EH (cell line): ENCODE data around the gene DUSP9.

Experiments used
- DNase-seq: peaks from one replicate; pipeline ENCODE4 v3.0.0-alpha.2; 2015; ENCODE audit warnings: low read depth

The DUSP9 gene

DNA sequence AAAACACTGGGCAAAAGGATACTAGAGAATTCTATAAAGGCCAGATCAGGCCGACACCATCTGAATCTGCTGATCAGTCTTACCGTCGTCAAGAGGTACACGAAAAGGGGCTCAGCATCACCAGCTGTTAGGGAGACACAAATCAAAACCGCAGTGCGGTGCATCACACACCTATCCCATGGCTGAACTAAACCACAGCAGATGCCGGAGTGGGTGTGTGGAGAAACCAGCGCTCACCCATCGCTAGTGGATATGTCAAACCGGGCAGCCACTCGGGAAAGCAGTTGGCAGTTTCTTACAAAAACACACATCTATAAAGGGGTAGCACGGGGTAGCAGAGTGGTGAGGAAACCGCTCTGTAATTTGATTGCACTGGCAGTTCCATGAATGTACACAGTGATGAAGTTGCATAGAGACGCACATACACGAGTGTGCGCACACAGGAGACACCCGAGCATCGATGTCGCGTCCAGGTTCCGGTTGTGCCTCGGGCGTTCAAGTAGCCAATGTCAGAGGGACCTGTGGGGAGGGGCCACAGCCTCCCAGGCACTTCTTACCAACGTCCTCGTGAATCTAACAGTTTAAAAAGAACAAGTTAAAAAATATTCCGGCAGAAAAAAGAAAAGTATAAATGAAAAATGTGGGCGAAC lies 24.9 kb upstream of the DUSP9 start:
- no peak for DNase-seq

DNA sequence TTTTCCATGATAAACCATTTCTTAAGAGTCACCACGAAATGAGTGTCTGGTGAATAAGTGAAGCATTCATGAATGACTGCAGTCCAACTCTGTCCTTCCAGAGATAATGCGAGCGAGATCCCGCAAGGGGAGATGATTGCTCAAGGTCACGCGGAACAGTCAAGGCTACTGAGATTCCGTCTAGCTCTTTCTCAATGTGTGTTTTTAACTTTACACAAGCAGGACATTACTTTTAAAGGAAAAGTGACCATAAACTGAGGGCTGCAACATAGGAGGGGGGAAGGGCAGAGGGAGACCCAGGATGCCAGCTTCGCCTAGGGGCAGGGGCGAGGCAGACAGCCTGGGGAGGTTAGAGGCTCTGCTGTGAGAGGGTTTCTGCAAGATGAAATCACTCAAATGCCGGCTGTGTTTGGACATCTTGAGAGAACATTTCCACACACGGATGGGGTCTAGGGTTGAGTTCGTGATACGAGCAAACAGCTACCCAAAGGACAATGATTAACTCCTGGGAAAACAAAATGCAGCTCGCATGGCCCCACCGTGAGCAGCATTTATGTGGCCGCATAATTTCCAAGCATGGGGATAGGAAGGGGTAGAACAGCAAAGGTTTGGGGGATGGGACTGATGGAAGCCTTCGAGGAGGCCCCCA lies 24.2 kb upstream of the DUSP9 start:
- DNase-seq, result no peak

GRCh38 chrX:153623310-153624029 lies 23.5 kb upstream of the DUSP9 start:
- no peak for DNase-seq

DNA sequence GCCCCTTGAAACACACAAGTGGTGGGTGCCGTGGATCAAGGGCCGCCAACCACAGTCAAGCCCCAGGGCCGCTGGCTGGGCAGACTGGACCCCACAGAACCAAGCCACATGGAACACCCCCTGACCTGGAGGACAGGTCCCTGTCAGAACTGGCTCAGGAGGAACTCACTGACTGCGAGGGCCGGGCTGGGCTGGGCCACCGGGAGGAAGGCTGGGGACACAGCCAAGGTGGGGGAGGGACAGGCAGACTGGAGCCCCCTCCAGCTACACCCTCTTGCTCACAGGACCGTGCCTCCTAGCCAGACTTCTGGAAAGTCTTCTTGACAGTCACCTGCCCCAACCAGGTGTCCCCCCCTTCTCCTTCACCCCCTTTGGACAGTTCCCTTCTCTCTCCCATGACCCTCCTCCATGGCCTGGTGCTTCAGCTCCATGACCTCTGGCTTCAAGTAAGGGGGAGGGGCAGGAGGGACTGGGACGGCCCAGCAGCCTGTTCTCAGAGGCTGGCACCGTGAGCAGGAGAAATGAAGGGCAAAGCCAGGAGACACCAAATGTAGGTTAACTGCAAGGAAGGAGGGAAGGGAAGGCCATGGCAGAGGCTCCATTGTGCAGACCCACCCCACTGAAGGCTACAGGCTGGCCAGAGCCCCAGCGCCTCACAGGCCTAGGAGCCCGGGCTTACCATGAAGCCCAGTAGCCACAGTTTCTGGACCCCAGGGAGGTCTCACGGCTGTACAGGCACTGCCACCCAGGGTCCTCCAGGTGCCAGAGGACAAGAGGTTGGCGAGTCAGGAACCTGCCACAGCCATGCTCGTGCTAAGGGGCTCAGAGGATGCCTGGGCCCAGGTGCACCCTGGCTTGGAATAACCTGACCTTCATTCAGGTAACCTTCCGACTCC lies 22.6 kb upstream of the DUSP9 start:
- no peak for DNase-seq

- no peak for DNase-seq
Observed at GRCh38 chrX:153625271-153626024, 21.6 kb upstream of the DUSP9 start.

GRCh38 chrX:153626025-153626633 lies 20.9 kb upstream of the DUSP9 start:
- DNase-seq, result no peak

DNA sequence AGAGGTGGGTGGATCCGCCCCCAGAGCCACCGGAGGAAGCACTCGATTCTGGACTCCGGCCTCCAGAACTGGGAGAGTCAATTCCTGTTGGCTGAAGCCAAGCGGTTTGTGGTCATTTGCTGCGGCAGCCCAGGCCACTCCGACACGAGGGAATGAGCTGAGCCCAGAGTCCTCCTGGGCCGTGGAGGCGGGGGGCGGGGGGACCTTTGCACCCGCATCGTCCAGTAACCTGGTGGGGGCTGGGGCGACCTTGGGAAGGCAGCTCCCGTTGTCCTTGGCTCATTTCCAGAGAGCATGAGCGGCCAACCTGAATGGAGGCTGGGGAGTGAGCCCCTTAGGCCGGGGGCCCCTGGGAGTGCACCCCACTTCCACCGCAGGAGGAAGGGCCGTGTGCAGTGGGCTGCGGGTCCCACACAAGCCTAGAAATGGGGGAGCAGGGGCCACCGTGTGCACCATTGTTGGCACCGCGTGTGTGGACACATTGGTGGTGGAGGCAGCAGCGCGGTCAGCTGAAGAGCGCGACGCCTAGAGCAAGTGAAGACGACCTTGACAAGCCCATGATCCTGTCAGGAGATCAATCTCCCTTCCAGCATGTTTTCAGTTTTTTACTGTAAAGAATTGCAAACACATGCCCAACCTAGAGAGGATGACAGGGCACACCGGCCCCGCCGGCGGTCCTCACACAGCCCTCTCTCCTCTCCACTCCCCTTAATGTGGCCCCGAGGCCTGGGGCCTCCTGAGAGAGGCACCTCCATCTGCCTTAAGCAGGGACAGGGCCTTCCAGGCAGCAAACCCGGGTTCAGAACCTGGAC lies 19.9 kb upstream of the DUSP9 start:
- no peak for DNase-seq

DNA sequence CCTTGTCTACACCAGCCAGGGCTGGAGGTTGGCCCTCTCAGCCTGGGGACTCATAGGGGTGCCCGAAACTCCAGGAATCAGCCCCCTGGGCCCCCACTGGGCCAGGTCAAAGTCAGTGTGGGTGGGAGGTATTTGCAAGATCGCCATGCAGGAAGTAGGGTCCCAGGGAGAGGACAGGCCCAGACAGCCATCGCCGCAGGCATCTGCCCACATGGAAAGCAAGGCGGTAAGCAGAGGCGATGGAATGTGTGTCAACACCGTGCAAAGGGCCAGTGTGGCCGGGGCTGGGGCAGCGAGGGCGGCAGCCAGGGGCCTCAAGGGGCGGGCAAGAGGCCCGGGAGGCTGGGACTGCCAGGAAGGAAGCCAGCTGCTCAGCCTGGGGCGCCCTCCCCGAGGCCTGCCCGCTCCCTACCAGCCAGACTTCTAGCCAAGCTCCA lies 19.3 kb upstream of the DUSP9 start:
- no peak for DNase-seq

GRCh38 chrX:153628129-153628528 lies 18.9 kb upstream of the DUSP9 start:
- no peak for DNase-seq

DNA sequence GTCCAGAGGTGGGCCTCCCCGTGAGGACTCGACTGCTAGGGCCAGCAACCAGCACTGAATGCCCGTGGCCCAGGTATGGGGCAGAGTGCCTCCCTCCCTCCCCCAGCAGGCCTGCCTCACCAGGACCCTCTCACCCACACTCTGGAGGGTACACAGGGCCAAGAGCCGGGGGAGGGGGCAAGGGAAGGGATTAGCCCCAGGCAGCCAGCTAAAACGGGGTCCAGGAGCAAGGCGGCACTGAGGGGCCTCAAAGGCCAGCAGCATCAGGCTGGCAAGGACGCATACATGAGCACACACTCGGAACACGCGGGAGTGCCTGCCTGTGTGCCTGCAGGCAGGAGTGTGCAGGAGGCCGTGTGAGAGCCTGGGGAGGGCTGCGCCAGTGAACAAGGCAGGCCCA lies 18.3 kb upstream of the DUSP9 start:
- no peak for DNase-seq

DNA sequence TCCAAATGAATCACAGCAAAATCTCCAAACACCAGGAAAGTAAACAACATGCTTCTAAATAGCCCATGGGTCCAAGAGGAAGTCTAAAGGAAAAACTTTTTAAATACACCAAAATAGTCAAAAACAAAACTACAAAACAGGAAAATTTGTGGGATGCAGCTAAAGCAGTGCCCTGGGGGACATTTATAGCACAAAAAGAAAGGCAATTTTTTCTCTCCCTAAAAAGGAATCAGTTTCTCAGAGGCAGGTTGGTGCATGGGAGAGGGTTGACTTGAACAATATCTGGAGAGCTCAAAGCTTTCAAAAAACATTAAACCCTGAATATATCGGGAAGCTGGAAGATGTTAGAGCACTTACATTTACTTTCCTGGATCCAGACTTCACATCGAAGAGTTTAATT lies 15.7 kb upstream of the DUSP9 start:
- DNase-seq, result no peak

DNA sequence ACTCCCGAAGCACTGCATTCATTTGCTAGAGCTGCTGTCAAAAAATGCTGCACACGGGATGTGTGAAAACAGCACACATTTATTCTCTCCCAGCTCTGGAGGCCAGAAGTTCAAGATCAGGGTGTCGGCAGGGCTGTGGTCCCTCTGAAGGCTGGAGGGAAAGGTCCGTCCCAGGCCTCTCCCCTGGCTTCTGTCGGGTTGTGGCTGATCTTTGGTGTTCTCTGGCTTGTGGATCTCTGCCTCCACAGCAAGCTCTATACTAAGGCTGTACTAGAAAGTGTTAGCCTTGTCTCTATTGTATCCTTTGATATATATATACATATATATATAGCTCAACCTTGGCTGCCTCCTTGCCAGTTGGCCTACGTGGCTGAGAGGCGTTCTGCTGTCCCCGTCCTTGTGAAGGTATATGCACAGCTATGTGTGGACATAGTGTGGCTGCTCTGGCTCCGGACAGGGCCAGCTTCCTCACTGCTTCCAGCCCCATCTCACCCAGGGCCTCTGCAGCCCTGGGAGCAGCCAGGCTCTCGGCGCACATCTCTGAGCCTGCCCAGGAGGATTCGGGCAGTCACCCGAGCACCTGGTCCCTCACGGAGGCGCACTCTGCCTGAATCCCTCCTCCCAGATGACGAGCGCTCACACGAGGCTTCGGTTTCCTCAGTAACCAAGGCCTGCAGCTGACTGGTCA lies 15.0 kb upstream of the DUSP9 start:
- DNase-seq, result no peak

- DNase-seq, result no peak
Observed at GRCh38 chrX:153632595-153632946, 14.4 kb upstream of the DUSP9 start.

GRCh38 chrX:153633048-153633447 lies 14.0 kb upstream of the DUSP9 start:
- no peak for DNase-seq

DNA sequence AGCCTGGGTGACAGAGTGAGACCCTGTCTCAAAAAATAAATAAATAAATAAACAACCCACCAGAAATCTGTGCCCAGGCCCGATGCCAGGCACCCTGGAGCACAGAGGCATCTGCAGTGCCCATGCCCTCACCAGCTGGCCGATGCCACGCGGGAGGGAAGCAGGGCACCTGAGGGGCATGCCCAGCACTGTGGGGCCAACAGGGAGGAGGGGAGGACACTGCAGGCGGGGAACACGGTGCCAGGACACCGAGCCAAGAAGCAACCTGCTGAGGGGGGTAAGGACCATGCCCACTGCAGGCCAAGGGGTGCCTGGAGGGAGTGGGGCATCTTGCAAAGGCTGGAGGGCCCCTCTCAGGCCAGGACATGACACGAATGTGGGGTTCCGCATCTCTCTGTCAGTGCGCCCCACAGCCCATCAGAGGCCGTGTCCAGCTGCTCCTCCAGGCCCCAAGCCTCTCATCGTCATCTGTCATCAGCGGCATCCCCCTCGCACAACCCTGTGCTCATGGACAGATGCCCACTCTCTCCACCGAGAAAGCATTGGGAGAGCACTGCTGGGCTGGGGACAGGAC lies 13.3 kb upstream of the DUSP9 start:
- DNase-seq, result no peak

GRCh38 chrX:153634236-153634635 lies 12.8 kb upstream of the DUSP9 start:
- DNase-seq, result no peak

- DNase-seq, result no peak
Observed at GRCh38 chrX:153634832-153635231, 12.2 kb upstream of the DUSP9 start.

DNA sequence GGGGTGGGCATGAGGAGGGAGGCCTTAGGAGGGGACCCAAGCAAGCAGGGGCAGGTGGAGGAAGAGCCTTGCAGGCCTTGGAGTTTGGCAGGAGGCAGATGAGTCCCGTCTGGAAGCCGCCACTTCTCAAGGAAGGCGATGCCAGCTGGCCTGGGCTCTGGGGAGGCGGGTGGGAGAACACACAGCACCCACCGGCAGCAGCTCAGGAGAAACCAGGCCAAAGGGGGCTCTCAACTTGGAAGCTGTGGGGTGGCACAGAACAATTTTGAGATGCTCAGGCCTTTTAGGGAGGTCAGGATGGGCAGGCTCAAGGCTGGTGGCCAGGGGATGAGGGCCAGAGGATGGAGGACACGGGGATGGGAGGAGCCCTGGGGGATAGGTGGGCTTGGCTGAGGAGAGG lies 11.6 kb upstream of the DUSP9 start:
- DNase-seq, result no peak
